Activated CD4-positive, alpha-beta memory T cell treated with anti-CD3 and anti-CD28 coated beads for 36 hours (primary cell): ENCODE measurements around the gene RASSF3. TPM values are rescaled to one million over a fixed set of nuclear protein-coding genes. Genes with fewer than 3 reads are reported as not detected.

Experiments
- CTCF ChIA-PET: fragments of 350-600 bp; sonication (Branson Sonifier 250); formaldehyde crosslinking; loops from one replicate; lab custom pipeline; 2021; ENCODE audit warnings: antibody characterized with exemption, inconsistent platforms; lab: Charles Lee
- POLR2A ChIA-PET: fragments of 350-600 bp; sonication (Branson Sonifier 250); formaldehyde crosslinking; loops from one replicate; lab custom pipeline; 2021; ENCODE audit warnings: antibody characterized with exemption; lab: Charles Lee
- DNase-seq: peaks from one replicate; pipeline ENCODE4 v3.0.0-alpha.2; 2020
- H3K27ac Mint-ChIP-seq: one replicate; pipeline ENCODE4 v1.8.0; 2021; ENCODE audit warnings: mixed read lengths
- H3K27me3 Mint-ChIP-seq: one replicate; pipeline ENCODE4 v1.8.0; 2021; ENCODE audit warnings: mixed read lengths
- H3K36me3 Mint-ChIP-seq: one replicate; pipeline ENCODE4 v1.8.0; 2021; ENCODE audit warnings: mixed read lengths
- H3K4me1 Mint-ChIP-seq: one replicate; pipeline ENCODE4 v1.8.0; 2021; ENCODE audit warnings: low read depth, mixed read lengths
- H3K4me3 Mint-ChIP-seq: one replicate; pipeline ENCODE4 v1.8.0; 2021; ENCODE audit warnings: mild to moderate bottlenecking, mixed read lengths
- H3K9me3 Mint-ChIP-seq: one replicate; pipeline ENCODE4 v1.8.0; 2021; ENCODE audit warnings: mixed read lengths
- intact Hi-C: fragments of 100-400 bp; cut with micrococcal nuclease; formaldehyde crosslinking; loops from one replicate; pipeline ENCODE4 v1.15.1; 2023
- total RNA-seq, 2 experiments: library from RNA; stranded (reverse); gene quantifications; one replicate each; pipeline ENCODE4 v1.2.3, GENCODE V29; 2021

RASSF3 gene
- total RNA-seq, 2 experiments from 2014 or later, result 40.6 to 40.7 TPM

- H3K27ac Mint-ChIP-seq, result peak overlapping the region; percentile 92
- H3K4me1 Mint-ChIP-seq, result peaks cover 87% of the 10 kb centered on the region
- no peaks in the 10 kb centered on the region for H3K27me3 Mint-ChIP-seq
- H3K36me3 Mint-ChIP-seq, result no peaks in the 10 kb centered on the region
- no peaks in the 10 kb centered on the region for H3K9me3 Mint-ChIP-seq
- ChIA-PET CTCF (interaction anchor here (1.1 kb wide), 1 partner anchor 11 kb away, joined by 4 read pairs; no protein-coding TSS in a partner anchor), POLR2A (interaction anchor here (1.6 kb wide), 1 partner anchor 63 kb away, joined by 3 read pairs; the partner anchor contains the start of gene RASSF3)
- peak; percentile 61 for DNase-seq
- intact Hi-C loops, result loop anchor here (5.0 kb wide), 1 partner anchor 271 kb away; the partner anchor contains the start of gene XPOT
- peak overlapping the region; percentile 58 for H3K4me3 Mint-ChIP-seq
Observed at GRCh38 chr12:64672925-64673409, 62.7 kb downstream of the RASSF3 start.

GRCh38 chr12:64673490-64674169 lies 63.3 kb downstream of the RASSF3 start:
- Mint-ChIP-seq H3K27me3 (no peaks in the 10 kb centered on the region), H3K36me3 (no peaks in the 10 kb centered on the region), H3K4me1 (peaks cover 88% of the 10 kb centered on the region), H3K4me3 (no peak overlapping the region), H3K9me3 (no peaks in the 10 kb centered on the region), H3K27ac (peak overlapping the region; percentile 92)
- no peak for DNase-seq
- intact Hi-C loops, result loop anchor here (5.0 kb wide), 1 partner anchor 271 kb away; the partner anchor contains the start of gene XPOT
- ChIA-PET CTCF (interaction anchor here (0.6 to 1.2 kb wide), 4 partner anchors 25 to 92 kb away, joined by 3 to 5 read pairs (median 4); no protein-coding TSS in a partner anchor), POLR2A (interaction anchor here (0.6 to 1.6 kb wide), 2 partner anchors 64 to 92 kb away, joined by 3 read pairs; partner anchors contain the start of gene RASSF3)

- Mint-ChIP-seq H3K4me3 (peak overlapping the region; percentile 53), H3K9me3 (no peaks in the 10 kb centered on the region), H3K27ac (peak overlapping the region; percentile 92), H3K27me3 (no peaks in the 10 kb centered on the region), H3K36me3 (no peaks in the 10 kb centered on the region), H3K4me1 (peaks cover 88% of the 10 kb centered on the region)
- ChIA-PET POLR2A (interaction anchor here (1.0 kb wide), 1 partner anchor 9 kb away, joined by 3 read pairs; no protein-coding TSS in a partner anchor), CTCF (interaction anchor here (0.6 to 1.2 kb wide), 4 partner anchors 24 to 93 kb away, joined by 3 to 5 read pairs (median 4); no protein-coding TSS in a partner anchor)
- intact Hi-C loops, result loop anchor here (5.0 kb wide), 1 partner anchor 272 kb away; the partner anchor contains the start of gene XPOT
- DNase-seq, result peak; percentile 51
Observed at GRCh38 chr12:64674367-64674922, 64.2 kb downstream of the RASSF3 start.

GRCh38 chr12:64675795-64676194 lies 65.5 kb downstream of the RASSF3 start:
- Mint-ChIP-seq H3K27ac (peak overlapping the region; percentile 72), H3K27me3 (no peaks in the 10 kb centered on the region), H3K4me3 (no peak overlapping the region), H3K36me3 (no peaks in the 10 kb centered on the region), H3K9me3 (no peaks in the 10 kb centered on the region), H3K4me1 (peaks cover 89% of the 10 kb centered on the region)
- ChIA-PET POLR2A (interaction anchor here (0.6 kb wide), 1 partner anchor 97 kb away, joined by 3 read pairs; no protein-coding TSS in a partner anchor), CTCF (interaction anchor here (2.6 kb wide), 1 partner anchor 126 kb away, joined by 9 read pairs; no protein-coding TSS in a partner anchor)
- no peak for DNase-seq
- intact Hi-C loops, result no loop called here

GRCh38 chr12:64678248-64678647 lies 68.0 kb downstream of the RASSF3 start:
- Mint-ChIP-seq H3K4me3 (no peak overlapping the region), H3K27me3 (no peaks in the 10 kb centered on the region), H3K4me1 (peaks cover 91% of the 10 kb centered on the region), H3K9me3 (no peaks in the 10 kb centered on the region), H3K27ac (peak overlapping the region; percentile 67), H3K36me3 (no peaks in the 10 kb centered on the region)
- CTCF ChIA-PET, result interaction anchor here (1.1 to 9.5 kb wide), 4 partner anchors 9 to 68 kb away, joined by 5 to 72 read pairs (median 6); partner anchors contain the start of gene RASSF3
- DNase-seq, result no peak
- POLR2A ChIA-PET, result interaction anchor here (0.9 to 1.5 kb wide), 2 partner anchors 9 to 69 kb away, joined by 3 to 4 read pairs; no protein-coding TSS in a partner anchor
- intact Hi-C loops, result no loop called here

- POLR2A ChIA-PET, result interaction anchor here (0.9 to 1.5 kb wide), 4 partner anchors 9 to 69 kb away, joined by 3 to 5 read pairs (median 4); no protein-coding TSS in a partner anchor
- intact Hi-C loops, result loop anchor here (1.0 kb wide), 2 partner anchors 10 to 70 kb away; no protein-coding TSS in a partner anchor
- no peak overlapping the region for H3K4me3 Mint-ChIP-seq
- DNase-seq, result peak; percentile 58
- peaks cover 2% of the 10 kb centered on the region for H3K36me3 Mint-ChIP-seq
- H3K27ac Mint-ChIP-seq, result peak overlapping the region; percentile 91
- H3K9me3 Mint-ChIP-seq, result no peaks in the 10 kb centered on the region
- H3K27me3 Mint-ChIP-seq, result no peaks in the 10 kb centered on the region
- peaks cover 91% of the 10 kb centered on the region for H3K4me1 Mint-ChIP-seq
- CTCF ChIA-PET, result interaction anchor here (1.1 to 9.5 kb wide), 5 partner anchors 10 to 129 kb away, joined by 5 to 72 read pairs (median 5); partner anchors contain the start of gene RASSF3
Observed at GRCh38 chr12:64678835-64679234, 68.5 kb downstream of the RASSF3 start.

GRCh38 chr12:64679487-64680001 lies 69.2 kb downstream of the RASSF3 start:
- H3K4me3 Mint-ChIP-seq, result peak overlapping the region; percentile 62
- ChIA-PET POLR2A (interaction anchor here (0.6 to 2.0 kb wide), 9 partner anchors 10 to 70 kb away, joined by 3 to 11 read pairs (median 4); no protein-coding TSS in a partner anchor), CTCF (interaction anchor here (1.1 to 9.5 kb wide), 7 partner anchors 9 to 130 kb away, joined by 4 to 72 read pairs (median 5); partner anchors contain the start of gene RASSF3)
- peaks cover 2% of the 10 kb centered on the region for H3K36me3 Mint-ChIP-seq
- H3K9me3 Mint-ChIP-seq, result no peaks in the 10 kb centered on the region
- peak overlapping the region; percentile 91 for H3K27ac Mint-ChIP-seq
- H3K27me3 Mint-ChIP-seq, result no peaks in the 10 kb centered on the region
- peaks cover 91% of the 10 kb centered on the region for H3K4me1 Mint-ChIP-seq
- intact Hi-C loops, result loop anchor here (1.0 to 5.0 kb wide), 3 partner anchors 10 to 222 kb away; no protein-coding TSS in a partner anchor
- DNase-seq, result peak; percentile 78

- Mint-ChIP-seq H3K4me3 (peak overlapping the region; percentile 62), H3K36me3 (peaks cover 2% of the 10 kb centered on the region), H3K27me3 (no peaks in the 10 kb centered on the region), H3K27ac (peak overlapping the region; percentile 91), H3K9me3 (no peaks in the 10 kb centered on the region), H3K4me1 (peaks cover 92% of the 10 kb centered on the region)
- no peak for DNase-seq
- ChIA-PET CTCF (interaction anchor here (0.6 to 9.5 kb wide), 9 partner anchors 10 to 290 kb away, joined by 3 to 72 read pairs (median 5); no protein-coding TSS in a partner anchor), POLR2A (interaction anchor here (0.6 to 2.3 kb wide), 9 partner anchors 9 to 71 kb away, joined by 3 to 11 read pairs (median 3); no protein-coding TSS in a partner anchor)
- intact Hi-C loops, result loop anchor here (5.0 kb wide), 1 partner anchor 223 kb away; no protein-coding TSS in a partner anchor
Observed at GRCh38 chr12:64680235-64680634, 69.9 kb downstream of the RASSF3 start.

- peak; percentile 60 for DNase-seq
- Mint-ChIP-seq H3K27ac (peak overlapping the region; percentile 91), H3K9me3 (no peaks in the 10 kb centered on the region), H3K27me3 (no peaks in the 10 kb centered on the region), H3K4me1 (peaks cover 90% of the 10 kb centered on the region), H3K4me3 (peak overlapping the region; percentile 23), H3K36me3 (peaks cover 10% of the 10 kb centered on the region)
- ChIA-PET POLR2A (interaction anchor here (1.4 to 2.3 kb wide), 4 partner anchors 13 to 72 kb away, joined by 3 to 11 read pairs (median 8); no protein-coding TSS in a partner anchor), CTCF (interaction anchor here (0.7 to 9.5 kb wide), 7 partner anchors 11 to 73 kb away, joined by 3 to 72 read pairs (median 10); no protein-coding TSS in a partner anchor)
- intact Hi-C loops, result loop anchor here (1.0 to 5.0 kb wide), 2 partner anchors 56 to 224 kb away; no protein-coding TSS in a partner anchor
Observed at GRCh38 chr12:64681200-64682052, 71.1 kb downstream of the RASSF3 start.
